Stimulated activated CD8-positive, alpha-beta memory T cell treated with anti-CD3 and anti-CD28 coated beads, Interleukin-2, amount 100 ng/mL, for 48 hours (primary cell): Measurements from ENCODE around the gene CCDC17.

Experiments used
- DNase-seq, 2 donors: peaks; one replicate each; pipeline ENCODE4 v3.0.0-alpha.2; 2020; ENCODE audit warnings: low read depth in 2 of 2

CCDC17 gene

GRCh38 chr1:45623972-45624371, at the start of gene CCDC17:
Gene CCDC17, minus strand, starts transcription at chr1:45624054. Its CDS starts 145 bp downstream, at chr1:45623909.
- no peak for DNase-seq

GRCh38 chr1:45669859-45670655, 46.2 kb upstream of the CCDC17 start:
- no peak for DNase-seq

GRCh38 chr1:45669379-45669778, 45.5 kb upstream of the CCDC17 start:
- DNase-seq = no peak

- DNase-seq = no peak
Observed at GRCh38 chr1:45668526-45668925, 44.7 kb upstream of the CCDC17 start.

- no peak for DNase-seq
Observed at GRCh38 chr1:45667321-45668111, 43.7 kb upstream of the CCDC17 start.

GRCh38 chr1:45666836-45667235, 43.0 kb upstream of the CCDC17 start:
- no peak for DNase-seq

GRCh38 chr1:45660336-45660735, 36.5 kb upstream of the CCDC17 start:
- no peak for DNase-seq

- DNase-seq = no peak
Observed at GRCh38 chr1:45659222-45659621, 35.4 kb upstream of the CCDC17 start.

GRCh38 chr1:45658171-45658570, 34.3 kb upstream of the CCDC17 start:
- DNase-seq = no peak

GRCh38 chr1:45656573-45657226, 32.8 kb upstream of the CCDC17 start:
- no peak for DNase-seq

GRCh38 chr1:45654540-45655280, 30.9 kb upstream of the CCDC17 start:
- no peak for DNase-seq

GRCh38 chr1:45647248-45648021, 23.6 kb upstream of the CCDC17 start:
- no peak for DNase-seq

GRCh38 chr1:45644661-45645060, 20.8 kb upstream of the CCDC17 start:
- DNase-seq = no peak

- no peak for DNase-seq
Observed at GRCh38 chr1:45643978-45644377, 20.1 kb upstream of the CCDC17 start.

- no peak for DNase-seq
Observed at GRCh38 chr1:45643321-45643720, 19.5 kb upstream of the CCDC17 start.

- DNase-seq = no peak
Observed at GRCh38 chr1:45640293-45640692, 16.4 kb upstream of the CCDC17 start.

- DNase-seq = no peak
Observed at GRCh38 chr1:45635211-45635610, 11.4 kb upstream of the CCDC17 start.

- no peak for DNase-seq
Observed at GRCh38 chr1:45630429-45630828, 6.6 kb upstream of the CCDC17 start.

- DNase-seq = no peak
Observed at GRCh38 chr1:45629035-45629434, 5.2 kb upstream of the CCDC17 start.

- DNase-seq = no peak
Observed at GRCh38 chr1:45622524-45623394, 1.1 kb downstream of the CCDC17 start.
